GM19025 (cell line): Measurements from ENCODE around the gene IRX4.
"Not testable (repeated sequence)": the region's sequence is repeated elsewhere in the genome, so short reads cannot be mapped to it uniquely, and the experiment has no call there.

ENCODE experiments used
- ATAC-seq: cut with Tn5 transposase; IDR thresholded peaks from one replicate; pipeline ENCODE4 v1.9.1; 2021; ENCODE audit warnings: mild to moderate bottlenecking, low read depth, moderate library complexity; ENCODE audit not compliant: unreplicated experiment

The IRX4 gene

GRCh38 chr5:1860949-1861348 lies 21.8 kb downstream of the IRX4 start:
- ATAC-seq = no peak

GRCh38 chr5:1860021-1860610 lies 22.6 kb downstream of the IRX4 start:
- no peak for ATAC-seq

DNA sequence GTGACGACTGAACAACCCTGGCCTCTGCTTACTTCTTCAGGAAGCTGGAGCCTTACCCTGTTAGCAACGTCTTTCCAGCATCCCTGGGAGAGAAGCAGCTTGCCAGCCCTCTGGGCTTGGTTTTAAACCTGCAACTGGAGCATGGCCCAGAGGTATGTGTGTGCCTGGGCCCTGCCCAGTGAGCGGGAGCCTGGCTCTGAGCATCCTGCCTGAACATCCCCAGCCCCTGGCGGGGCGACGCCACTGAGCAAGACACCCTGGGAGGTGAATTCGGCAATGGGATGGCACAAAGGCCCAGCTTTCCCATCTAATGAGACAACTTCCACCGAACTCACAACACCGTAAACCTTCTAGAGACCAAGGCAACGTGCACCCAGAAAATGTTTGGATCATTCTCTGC lies 23.6 kb downstream of the IRX4 start:
- ATAC-seq = no peak

DNA sequence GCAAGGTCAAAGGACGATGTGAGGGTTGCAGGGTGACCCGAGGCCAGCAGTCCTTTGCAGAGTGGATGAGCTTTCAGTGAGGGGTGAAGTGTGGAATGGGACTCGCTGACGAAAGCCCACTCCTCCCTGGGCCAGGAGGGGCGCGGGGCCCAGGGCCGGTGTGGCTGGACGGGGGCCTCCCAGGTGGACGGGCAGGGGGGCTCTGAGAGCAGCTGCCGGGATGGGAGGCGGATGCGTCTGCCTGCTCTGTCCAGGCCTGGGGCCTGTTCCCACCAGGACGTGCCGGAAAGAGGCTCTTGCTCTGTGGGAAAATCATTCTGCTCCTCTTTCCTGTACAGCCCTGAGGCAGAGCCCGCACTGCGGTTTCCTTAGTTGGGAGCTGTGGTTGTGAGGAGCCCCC lies 24.3 kb downstream of the IRX4 start:
- ATAC-seq = no peak

DNA sequence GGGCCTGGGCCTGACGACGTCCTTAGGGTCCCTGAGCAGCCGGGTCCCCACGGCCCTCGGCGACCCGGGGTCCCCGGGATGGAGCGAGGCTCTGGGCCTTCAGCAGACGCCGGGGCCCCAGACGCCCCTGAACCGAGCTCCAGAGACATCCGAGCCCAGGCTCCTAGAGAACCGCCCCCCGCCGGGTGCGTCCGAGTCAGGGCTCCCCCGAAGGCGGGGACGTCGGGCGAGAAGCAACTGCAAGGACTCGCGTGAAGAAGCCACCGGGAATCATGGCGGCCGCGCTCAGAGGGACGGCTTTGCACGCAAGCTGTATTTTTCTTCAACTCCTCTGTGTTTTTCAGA lies 25.5 kb downstream of the IRX4 start:
- ATAC-seq = no peak

- ATAC-seq = no peak
These were observed 26.0 kb downstream of the IRX4 start for GRCh38 chr5:1856596-1857255.

GRCh38 chr5:1855596-1855995 lies 27.1 kb downstream of the IRX4 start:
- ATAC-seq = no peak

- no peak for ATAC-seq
These were observed 27.6 kb downstream of the IRX4 start for GRCh38 chr5:1855075-1855474.

DNA sequence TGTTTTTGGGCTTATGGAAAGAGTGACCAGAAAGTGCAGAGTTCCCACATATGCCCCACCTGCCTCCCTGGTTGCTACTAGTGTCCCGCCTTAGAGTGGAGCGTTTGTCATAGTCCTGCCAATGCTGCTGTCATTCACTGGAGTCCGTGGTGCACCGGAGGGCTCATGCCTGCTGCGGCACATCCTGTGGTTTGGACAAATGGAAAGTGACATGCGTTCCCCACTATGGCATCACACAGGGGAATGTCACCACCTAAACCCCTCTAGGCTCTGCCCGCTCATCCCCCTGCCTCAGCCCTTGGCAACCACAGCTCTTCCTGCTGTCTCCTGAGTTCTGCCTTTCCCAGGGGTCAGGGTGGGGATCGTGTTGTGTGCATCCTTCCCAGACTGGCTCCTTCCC lies 29.2 kb downstream of the IRX4 start:
- no peak for ATAC-seq

DNA sequence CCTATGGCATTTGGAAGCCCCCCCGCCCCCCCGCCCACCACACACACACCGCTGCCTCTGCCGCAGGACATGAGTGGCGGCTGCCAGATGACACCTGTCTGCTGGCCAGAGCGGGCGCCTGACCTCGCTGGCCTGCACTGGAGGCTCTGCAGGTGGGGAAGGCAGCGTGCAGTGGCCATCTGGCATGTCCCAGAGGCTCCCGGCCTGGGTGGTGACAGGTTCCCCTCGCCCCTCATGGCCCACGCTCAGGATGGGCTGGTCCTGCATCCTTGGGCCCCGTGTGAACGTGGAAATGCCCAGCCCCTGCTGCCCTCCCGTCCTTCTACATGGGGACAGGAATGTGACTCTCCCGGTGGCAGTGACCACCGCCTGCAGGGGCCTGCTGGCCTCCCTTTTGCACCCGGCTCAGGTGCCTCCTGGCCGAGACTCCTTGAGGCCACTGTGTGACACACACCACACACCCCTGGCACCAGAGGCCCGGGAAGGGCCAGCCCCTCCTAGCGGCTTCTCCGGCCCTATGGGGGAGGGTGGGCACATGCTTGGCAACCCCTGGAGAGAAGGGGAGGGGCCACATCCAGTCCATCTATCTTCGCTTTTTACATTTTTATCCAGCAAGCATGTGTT lies 30.3 kb downstream of the IRX4 start:
- ATAC-seq = no peak

DNA sequence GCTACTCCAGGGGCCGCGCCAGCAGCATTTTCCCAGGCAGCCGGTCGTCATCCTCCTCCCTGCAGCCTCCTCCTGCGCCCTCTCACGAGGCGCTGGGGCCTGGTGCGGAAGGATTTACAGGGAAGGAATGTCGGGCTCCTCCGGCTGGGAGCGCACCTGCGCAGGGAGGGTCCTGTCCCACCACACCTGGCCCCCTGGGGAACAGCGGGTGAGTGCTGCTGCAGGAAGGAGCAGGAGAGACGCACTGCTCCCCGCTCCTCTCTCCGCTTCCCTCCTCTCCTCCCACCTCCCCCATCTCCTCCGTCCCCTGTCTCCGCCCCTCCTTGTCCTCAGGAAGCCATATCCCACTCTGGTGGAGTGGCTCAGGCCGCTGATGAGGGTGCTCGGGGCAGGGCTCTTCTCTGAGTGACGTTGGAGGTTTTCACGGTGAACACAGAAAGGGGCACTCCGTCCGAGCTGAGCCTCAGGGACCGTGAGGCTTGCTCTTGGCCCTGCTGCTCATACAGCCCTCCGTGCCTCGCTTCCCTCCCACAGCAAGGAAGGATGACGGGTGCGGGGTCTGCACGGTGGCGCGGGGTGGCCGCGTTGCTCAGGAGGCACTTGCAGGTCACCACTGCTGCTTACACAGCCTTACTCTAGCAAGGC lies 31.3 kb downstream of the IRX4 start:
- ATAC-seq = no peak

DNA sequence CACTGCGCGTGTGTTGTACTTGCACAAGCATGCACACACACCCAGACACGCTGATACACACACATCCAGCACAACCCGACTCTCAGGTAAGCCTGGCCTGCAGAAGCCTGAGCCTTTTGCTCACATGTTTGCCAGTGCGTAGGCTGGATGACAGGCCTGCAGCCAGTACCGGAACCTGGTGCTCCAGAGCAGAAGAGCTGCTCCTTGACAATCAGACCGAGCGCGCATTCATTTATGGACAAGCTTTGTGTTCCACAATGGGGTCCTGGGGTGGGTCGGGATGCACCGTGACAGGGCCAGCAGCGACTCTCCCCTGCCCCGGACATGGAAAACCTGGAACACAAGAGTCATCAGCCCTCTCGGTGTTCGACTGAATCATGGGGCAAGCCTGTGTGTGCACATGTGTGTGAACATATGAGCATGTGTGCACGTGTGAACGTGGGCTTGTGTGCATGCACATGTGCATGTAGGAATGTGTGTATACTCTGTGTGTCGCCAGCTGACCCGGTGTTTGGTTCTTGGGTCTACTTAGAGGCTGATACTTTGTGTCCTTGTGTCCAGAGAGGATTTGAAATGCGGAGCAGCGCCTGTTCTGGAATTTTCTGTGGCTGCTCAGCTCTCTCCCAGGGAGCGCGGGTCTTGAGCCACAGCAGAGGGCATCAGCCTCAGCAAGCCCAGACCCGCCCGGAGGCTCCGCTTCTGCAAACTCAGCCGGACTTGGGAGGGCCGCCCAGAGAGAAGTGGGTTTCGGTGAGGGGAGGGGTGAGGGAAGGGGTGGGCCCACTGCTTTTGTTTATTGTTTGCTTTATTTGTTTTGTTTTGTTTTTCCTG lies 32.2 kb downstream of the IRX4 start:
- no peak for ATAC-seq

DNA sequence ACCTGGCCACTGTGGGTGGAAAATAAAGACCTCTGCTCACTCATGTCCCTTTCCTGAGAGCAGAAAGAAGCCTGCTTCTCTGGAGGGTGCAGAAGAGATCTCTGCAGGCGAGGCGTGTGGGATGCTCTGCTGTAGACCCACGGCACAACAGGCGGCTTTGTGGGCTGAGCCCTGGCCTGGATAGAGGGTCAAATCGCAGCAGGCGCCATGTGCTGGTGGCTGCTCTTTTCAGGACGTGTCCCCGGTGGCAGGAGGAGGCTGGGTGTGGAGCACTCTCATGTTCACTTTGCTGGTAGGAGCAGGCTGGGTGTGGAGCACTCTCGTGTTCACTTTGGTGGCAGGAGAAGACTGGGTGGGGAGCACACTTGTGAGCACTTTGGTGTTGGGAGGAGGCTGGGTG lies 35.1 kb downstream of the IRX4 start:
- no peak for ATAC-seq

GRCh38 chr5:1847056-1847455 lies 35.7 kb downstream of the IRX4 start:
- ATAC-seq = no peak

DNA sequence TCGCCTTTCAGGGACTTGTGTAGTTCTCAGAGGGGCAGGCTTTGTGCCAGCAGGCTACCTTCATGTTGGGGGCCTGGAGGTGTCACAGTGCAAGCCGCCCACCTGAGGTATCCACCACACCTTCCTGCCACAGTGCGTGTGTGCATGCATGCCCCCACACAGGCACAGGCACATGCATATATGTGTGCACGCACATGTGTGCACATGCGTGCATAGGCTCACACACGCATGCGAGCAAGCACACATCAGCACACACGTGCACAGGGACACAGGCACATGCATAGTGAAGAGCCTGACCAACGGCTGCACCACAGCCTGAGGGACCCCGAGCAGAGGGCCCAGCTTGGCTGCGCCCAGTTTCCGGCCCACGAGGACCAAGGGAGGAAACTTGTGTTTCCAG lies 36.1 kb downstream of the IRX4 start:
- no peak for ATAC-seq

DNA sequence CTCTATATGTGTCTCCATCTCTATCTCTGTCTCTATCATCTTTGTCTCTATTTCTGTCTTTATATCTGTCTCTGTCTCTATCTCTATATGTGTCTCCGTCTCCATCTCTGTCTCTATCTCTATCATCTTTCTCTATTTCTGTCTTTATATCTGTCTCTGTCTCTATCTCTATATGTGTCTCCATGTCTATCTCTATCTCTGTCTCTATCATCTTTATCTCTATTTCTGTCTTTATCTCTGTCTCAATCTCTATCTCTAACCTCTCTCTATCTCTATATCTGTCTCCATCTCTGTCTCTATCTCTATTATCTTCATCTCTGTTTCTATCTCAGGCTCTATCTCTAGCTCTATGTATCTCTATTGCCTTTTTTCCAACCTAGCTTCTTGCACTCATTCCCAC lies 37.0 kb downstream of the IRX4 start:
- no peak for ATAC-seq

DNA sequence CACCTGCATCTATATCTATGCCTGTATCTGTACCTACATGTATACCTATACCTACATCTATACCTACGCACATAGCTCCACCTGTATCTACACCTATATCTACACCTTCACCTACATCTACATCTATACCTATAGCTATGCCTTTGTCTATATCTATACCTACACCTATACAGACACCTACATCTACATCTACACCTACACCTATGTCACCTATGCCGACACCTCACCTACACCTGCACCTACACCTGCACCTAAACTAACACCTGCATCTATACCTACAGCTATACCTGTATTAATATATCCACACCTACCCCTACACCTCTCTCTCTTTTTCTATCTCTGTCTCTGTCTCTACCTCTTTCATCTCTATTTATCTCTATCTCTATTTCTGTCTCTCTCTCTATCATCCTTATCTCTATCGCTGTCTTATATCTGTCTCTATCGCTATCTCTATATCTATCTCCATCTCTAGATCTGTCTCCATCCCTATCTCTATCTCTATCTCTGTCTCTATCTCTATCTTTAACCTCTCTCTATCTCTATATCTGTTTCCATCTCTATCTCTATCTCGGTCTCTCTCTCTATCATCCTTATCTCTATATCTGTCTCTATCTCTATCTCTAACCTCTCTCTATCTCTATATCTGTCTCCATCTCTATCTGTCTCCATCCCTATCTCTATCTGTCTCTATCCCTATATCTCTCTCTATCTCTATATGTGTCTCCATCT lies 37.9 kb downstream of the IRX4 start:
- ATAC-seq = no peak

- ATAC-seq = not testable (repeated sequence)
These were observed 39.0 kb downstream of the IRX4 start for GRCh38 chr5:1843761-1844160.

DNA sequence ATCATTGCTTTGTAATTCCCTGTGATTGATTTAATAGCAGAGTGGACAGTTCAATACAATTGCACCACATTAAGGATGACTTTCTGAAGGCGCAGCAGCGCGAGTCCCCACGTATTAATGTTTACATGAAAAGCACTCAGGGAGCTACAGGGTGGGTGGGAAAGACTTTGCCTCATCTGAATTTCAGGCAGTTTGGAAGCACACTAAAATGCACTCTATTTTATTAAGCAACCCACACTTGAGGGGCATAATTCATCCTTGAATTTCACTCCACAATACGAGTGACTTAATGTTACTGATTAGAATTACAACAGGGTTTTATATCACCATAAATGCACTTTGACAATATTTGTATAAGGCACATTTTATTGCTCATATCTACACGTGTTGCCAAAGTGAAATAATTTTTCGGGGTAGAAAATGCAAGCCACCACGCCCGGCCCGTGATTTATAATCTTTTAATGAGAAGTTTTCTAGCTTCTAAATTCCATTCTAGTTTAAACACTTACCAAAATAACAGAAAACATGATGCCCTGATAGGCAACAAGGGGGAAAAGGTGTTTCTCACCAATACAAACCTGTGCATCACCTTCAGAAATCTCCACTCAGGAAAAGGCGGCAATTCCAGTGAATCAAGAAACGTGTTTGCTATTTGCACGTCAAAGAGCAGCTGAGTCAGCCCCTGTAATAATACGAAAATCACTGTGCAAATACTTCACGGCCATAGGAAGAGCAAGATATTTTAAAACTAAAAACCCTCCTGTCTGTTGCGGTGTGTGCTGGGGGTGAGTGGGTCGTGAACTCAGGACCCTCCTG lies 40.5 kb downstream of the IRX4 start:
- ATAC-seq = no peak
